IMR-90 (cell line): ENCODE data around the gene MTRF1L.

Experiments
- BHLHE40 ChIP-seq: fragments of 150-350 bp; IDR thresholded peaks from 2 replicates; pipeline ENCODE4 v1.6.1; 2016; ENCODE audit warnings: mild to moderate bottlenecking, low read depth, low read length
- CEBPB ChIP-seq: IDR thresholded peaks from 2 replicates; pipeline ENCODE4 v1.6.1; 2012; ENCODE audit warnings: low read depth, low read length, improper control_type of control experiment
- FOS ChIP-seq: fragments of 150-350 bp; IDR thresholded peaks from 2 replicates; pipeline ENCODE4 v1.6.1; 2016; ENCODE audit warnings: low read depth, low read length
- MAZ ChIP-seq: IDR thresholded peaks from 2 replicates; pipeline ENCODE4 v1.6.1; 2012; ENCODE audit warnings: low read depth, mild to moderate bottlenecking, low read length, improper control_type of control experiment, moderate library complexity, borderline replicate concordance
- NFE2L2 ChIP-seq: fragments of 150-350 bp; IDR thresholded peaks from 2 replicates; pipeline ENCODE4 v1.6.1; 2016; ENCODE audit warnings: low read depth, mild to moderate bottlenecking, low read length
- POLR2A ChIP-seq: IDR thresholded peaks from 2 replicates; pipeline ENCODE4 v1.6.1; 2012; ENCODE audit warnings: mild to moderate bottlenecking, low read depth, low read length
- RAD21 ChIP-seq: IDR thresholded peaks from 2 replicates; pipeline ENCODE4 v1.6.1; 2012; ENCODE audit warnings: low read length, improper control_type of control experiment
- RCOR1 ChIP-seq: IDR thresholded peaks from 2 replicates; pipeline ENCODE4 v1.6.1; 2012; ENCODE audit warnings: mild to moderate bottlenecking, low read length, improper control_type of control experiment; ENCODE audit not compliant: insufficient replicate concordance
- SMC3 ChIP-seq: fragments of 150-350 bp; IDR thresholded peaks from 2 replicates; pipeline ENCODE4 v1.6.1; 2016; ENCODE audit warnings: low read depth, mild to moderate bottlenecking, antibody characterized with exemption, low read length, moderate library complexity
- TF ChIP-seq, protein P1 (sequence below): conservative IDR thresholded peaks from 2 replicates; pipeline ENCODE4 v1.5.1; 2012; ENCODE audit warnings: mild to moderate bottlenecking, low read depth, low read length, improper control_type of control experiment
- TF ChIP-seq, protein P2 (sequence below): fragments of 150-350 bp; IDR thresholded peaks from 2 replicates; pipeline ENCODE4 v1.6.1; 2016; ENCODE audit warnings: low read depth, mild to moderate bottlenecking, low read length, moderate library complexity, borderline replicate concordance

DNA sequence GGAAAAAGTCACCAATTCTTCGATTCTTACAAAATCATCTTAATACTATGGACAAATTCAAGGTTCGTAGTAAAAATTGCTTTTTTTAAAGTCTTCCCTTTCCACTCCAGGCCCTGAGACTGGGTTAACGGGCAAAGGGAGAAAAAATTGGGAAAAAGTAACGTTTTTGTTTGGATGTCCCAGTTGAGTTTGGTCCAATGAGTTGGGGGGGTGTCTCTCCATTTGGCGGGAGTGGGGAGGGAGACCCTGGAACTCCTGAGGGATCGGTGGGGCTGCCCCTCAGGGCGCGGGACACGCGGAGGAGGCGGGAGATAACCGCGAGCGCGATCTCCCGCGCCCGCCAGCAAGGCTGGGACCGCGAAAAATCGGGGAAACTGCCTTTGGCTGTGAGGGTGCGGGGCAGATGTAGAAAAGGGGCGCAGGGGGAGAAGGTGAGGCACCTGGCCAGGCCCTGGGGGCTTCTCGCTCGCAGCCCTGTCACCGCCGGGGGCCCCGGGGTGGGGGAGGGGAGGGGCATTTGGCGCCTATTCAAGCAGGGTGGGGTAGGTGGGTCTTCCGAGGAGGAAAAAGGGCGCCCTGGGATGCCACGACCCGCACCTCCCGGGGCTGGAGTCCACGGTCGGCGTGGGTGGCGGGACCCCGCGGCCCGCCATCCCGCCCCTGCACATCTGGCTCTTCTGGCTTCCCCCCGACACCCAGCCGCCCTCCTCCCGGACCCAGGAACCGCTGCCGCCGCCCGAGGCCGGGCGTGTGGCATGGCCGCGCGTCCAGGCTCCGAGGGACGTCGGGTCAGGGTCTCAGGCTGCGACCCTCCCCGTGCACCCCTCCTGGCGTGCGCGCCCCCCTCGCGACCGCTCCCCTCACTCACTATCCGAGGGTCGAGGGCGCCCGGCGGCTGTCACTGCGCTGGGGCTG lies 20.3 kb downstream of the MTRF1L start:
- TF ChIP-seq CEBPB: no peak
- TF ChIP-seq, protein P1, sequence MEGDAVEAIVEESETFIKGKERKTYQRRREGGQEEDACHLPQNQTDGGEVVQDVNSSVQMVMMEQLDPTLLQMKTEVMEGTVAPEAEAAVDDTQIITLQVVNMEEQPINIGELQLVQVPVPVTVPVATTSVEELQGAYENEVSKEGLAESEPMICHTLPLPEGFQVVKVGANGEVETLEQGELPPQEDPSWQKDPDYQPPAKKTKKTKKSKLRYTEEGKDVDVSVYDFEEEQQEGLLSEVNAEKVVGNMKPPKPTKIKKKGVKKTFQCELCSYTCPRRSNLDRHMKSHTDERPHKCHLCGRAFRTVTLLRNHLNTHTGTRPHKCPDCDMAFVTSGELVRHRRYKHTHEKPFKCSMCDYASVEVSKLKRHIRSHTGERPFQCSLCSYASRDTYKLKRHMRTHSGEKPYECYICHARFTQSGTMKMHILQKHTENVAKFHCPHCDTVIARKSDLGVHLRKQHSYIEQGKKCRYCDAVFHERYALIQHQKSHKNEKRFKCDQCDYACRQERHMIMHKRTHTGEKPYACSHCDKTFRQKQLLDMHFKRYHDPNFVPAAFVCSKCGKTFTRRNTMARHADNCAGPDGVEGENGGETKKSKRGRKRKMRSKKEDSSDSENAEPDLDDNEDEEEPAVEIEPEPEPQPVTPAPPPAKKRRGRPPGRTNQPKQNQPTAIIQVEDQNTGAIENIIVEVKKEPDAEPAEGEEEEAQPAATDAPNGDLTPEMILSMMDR: no peak
- TF ChIP-seq RAD21: no peak
- TF ChIP-seq POLR2A: no peak
- TF ChIP-seq BHLHE40: no peak
- TF ChIP-seq NFE2L2: no peak
- no peak for TF ChIP-seq RCOR1
- no peak for TF ChIP-seq SMC3
- TF ChIP-seq FOS: no peak
- TF ChIP-seq MAZ: no peak
- TF ChIP-seq, protein P2, sequence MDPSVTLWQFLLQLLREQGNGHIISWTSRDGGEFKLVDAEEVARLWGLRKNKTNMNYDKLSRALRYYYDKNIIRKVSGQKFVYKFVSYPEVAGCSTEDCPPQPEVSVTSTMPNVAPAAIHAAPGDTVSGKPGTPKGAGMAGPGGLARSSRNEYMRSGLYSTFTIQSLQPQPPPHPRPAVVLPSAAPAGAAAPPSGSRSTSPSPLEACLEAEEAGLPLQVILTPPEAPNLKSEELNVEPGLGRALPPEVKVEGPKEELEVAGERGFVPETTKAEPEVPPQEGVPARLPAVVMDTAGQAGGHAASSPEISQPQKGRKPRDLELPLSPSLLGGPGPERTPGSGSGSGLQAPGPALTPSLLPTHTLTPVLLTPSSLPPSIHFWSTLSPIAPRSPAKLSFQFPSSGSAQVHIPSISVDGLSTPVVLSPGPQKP: no peak
